Measurements from ENCODE around the gene HOXB7. TPM values are rescaled to one million over a fixed set of nuclear protein-coding genes. Genes with fewer than 3 reads are reported as not detected.
A peak's percentile ranks its signal among the peaks of the same experiment; 100 is the strongest.

The HOXB7 gene
- total RNA-seq: 1 to 10 TPM; 1.6 to 1.7 TPM

GRCh38 chr17:48610282-48611211 lies at the start of gene HOXB7:
Gene HOXB7 (minus strand): TSS chr17:48611017. CDS start chr17:48610918, 99 bp downstream.
- H3K4me3 Mint-ChIP-seq: peak within 1 kb of the TSS; percentile 88
- peaks cover 74% of the 10 kb centered on the region for H3K27me3 Mint-ChIP-seq
- peaks cover 39% of the 10 kb centered on the region for H3K4me1 Mint-ChIP-seq
- H3K36me3 Mint-ChIP-seq (ENCODE audit: low read depth): peaks cover 8% of the 10 kb centered on the region
- POLR2A ChIA-PET: interaction anchor here (0.8 to 1.6 kb wide), 7 partner anchors 9 to 562 kb away, joined by 3 to 10 read pairs (median 4); partner anchors contain the start of genes HOXB9 and NFE2L1
- H3K27ac Mint-ChIP-seq: peak within 1 kb of the TSS; percentile 53
- H3K9me3 Mint-ChIP-seq: no peaks in the 10 kb centered on the region
- CTCF ChIA-PET: interaction anchor here (0.7 to 1.6 kb wide), 4 partner anchors 8 to 19 kb away, joined by 3 to 10 read pairs (median 4); no protein-coding TSS in a partner anchor
- peak; percentile 77 for DNase-seq

DNA sequence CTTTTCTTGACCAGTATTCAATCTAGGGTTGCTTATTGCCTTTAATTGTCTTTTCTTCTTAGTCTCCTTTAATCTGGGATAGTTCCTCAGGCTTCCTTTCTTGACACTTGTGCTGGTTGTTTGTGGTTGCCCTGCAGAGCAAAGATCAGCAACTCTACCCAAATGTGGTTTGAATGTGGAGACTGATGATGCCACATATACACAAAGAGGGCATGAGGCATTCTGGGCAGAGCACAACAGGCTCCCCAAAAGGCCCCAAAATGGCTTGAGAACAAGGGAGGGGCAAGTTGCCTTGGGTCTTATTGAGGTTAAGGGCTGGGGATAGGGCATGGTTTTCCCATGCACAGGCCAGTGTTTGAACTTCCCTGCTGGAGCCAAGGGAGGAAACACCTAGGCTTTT lies 45.1 kb upstream of the HOXB7 start:
- ChIA-PET POLR2A (no interaction called here), CTCF (interaction anchor here (1.1 to 1.5 kb wide), 4 partner anchors 19 to 229 kb away, joined by 3 to 9 read pairs (median 4); no protein-coding TSS in a partner anchor)
- peaks cover 33% of the 10 kb centered on the region for H3K27me3 Mint-ChIP-seq
- DNase-seq: no peak
- no peaks in the 10 kb centered on the region for H3K36me3 Mint-ChIP-seq (ENCODE audit: low read depth)
- no peaks in the 10 kb centered on the region for H3K9me3 Mint-ChIP-seq
- H3K4me3 Mint-ChIP-seq: no peak overlapping the region
- peaks cover 11% of the 10 kb centered on the region for H3K4me1 Mint-ChIP-seq
- no peak overlapping the region for H3K27ac Mint-ChIP-seq

GRCh38 chr17:48649741-48650140 lies 38.9 kb upstream of the HOXB7 start:
- H3K27me3 Mint-ChIP-seq: peaks cover 51% of the 10 kb centered on the region
- H3K4me1 Mint-ChIP-seq: peaks cover 26% of the 10 kb centered on the region
- ChIA-PET POLR2A (no interaction called here), CTCF (interaction anchor here (0.7 to 2.7 kb wide), 4 partner anchors 13 to 387 kb away, joined by 3 to 13 read pairs (median 4); no protein-coding TSS in a partner anchor)
- DNase-seq: no peak
- no peak overlapping the region for H3K27ac Mint-ChIP-seq
- no peak overlapping the region for H3K4me3 Mint-ChIP-seq
- no peaks in the 10 kb centered on the region for H3K36me3 Mint-ChIP-seq (ENCODE audit: low read depth)
- no peaks in the 10 kb centered on the region for H3K9me3 Mint-ChIP-seq

DNA sequence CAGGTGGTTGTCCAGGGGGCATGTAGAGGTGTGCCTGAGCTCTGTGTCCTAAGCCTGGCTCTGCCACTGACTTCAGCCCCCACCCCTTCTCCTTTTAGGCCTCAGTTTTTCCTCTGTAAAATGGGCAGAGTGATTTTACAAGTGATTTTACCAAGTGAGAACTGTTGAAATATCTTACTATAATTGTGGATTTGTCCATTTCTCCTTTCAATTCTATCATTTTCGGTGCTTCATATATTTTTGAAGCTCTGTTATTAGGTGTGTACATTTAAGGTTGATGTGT lies 37.1 kb upstream of the HOXB7 start:
- H3K9me3 Mint-ChIP-seq: no peaks in the 10 kb centered on the region
- H3K36me3 Mint-ChIP-seq (ENCODE audit: low read depth): no peaks in the 10 kb centered on the region
- peak overlapping the region; percentile 58 for H3K4me3 Mint-ChIP-seq
- peaks cover 65% of the 10 kb centered on the region for H3K27me3 Mint-ChIP-seq
- H3K4me1 Mint-ChIP-seq: peaks cover 26% of the 10 kb centered on the region
- H3K27ac Mint-ChIP-seq: no peak overlapping the region
- CTCF ChIA-PET: interaction anchor here (0.6 to 2.7 kb wide), 4 partner anchors 11 to 1446 kb away, joined by 3 to 13 read pairs (median 4); no protein-coding TSS in a partner anchor
- DNase-seq: no peak
- POLR2A ChIA-PET: interaction anchor here (1.0 to 1.1 kb wide), 2 partner anchors 11 to 38 kb away, joined by 3 read pairs; no protein-coding TSS in a partner anchor

GRCh38 chr17:48647103-48647962 lies 36.5 kb upstream of the HOXB7 start:
- Mint-ChIP-seq H3K9me3 (no peaks in the 10 kb centered on the region), H3K27ac (no peak overlapping the region), H3K36me3 (ENCODE audit: low read depth) (no peaks in the 10 kb centered on the region), H3K4me1 (peaks cover 26% of the 10 kb centered on the region), H3K27me3 (peaks cover 70% of the 10 kb centered on the region), H3K4me3 (peak overlapping the region; percentile 76)
- POLR2A ChIA-PET: interaction anchor here (1.1 kb wide), 1 partner anchor 37 kb away, joined by 3 read pairs; no protein-coding TSS in a partner anchor
- CTCF ChIA-PET: interaction anchor here (0.6 to 2.7 kb wide), 4 partner anchors 11 to 1447 kb away, joined by 3 to 13 read pairs (median 4); no protein-coding TSS in a partner anchor
- DNase-seq: no peak

GRCh38 chr17:48646183-48647102 lies 35.6 kb upstream of the HOXB7 start:
- H3K27me3 Mint-ChIP-seq: peaks cover 75% of the 10 kb centered on the region
- ChIA-PET POLR2A (no interaction called here), CTCF (interaction anchor here (1.0 kb wide), 1 partner anchor 10 kb away, joined by 4 read pairs; no protein-coding TSS in a partner anchor)
- no peaks in the 10 kb centered on the region for H3K36me3 Mint-ChIP-seq (ENCODE audit: low read depth)
- H3K4me1 Mint-ChIP-seq: peaks cover 24% of the 10 kb centered on the region
- peak; percentile 31 for DNase-seq
- H3K27ac Mint-ChIP-seq: no peak overlapping the region
- H3K4me3 Mint-ChIP-seq: peak overlapping the region; percentile 76
- H3K9me3 Mint-ChIP-seq: no peaks in the 10 kb centered on the region

- H3K27ac Mint-ChIP-seq: no peak overlapping the region
- POLR2A ChIA-PET: no interaction called here
Measured at GRCh38 chr17:48645639-48646182, 34.9 kb upstream of the HOXB7 start.

DNA sequence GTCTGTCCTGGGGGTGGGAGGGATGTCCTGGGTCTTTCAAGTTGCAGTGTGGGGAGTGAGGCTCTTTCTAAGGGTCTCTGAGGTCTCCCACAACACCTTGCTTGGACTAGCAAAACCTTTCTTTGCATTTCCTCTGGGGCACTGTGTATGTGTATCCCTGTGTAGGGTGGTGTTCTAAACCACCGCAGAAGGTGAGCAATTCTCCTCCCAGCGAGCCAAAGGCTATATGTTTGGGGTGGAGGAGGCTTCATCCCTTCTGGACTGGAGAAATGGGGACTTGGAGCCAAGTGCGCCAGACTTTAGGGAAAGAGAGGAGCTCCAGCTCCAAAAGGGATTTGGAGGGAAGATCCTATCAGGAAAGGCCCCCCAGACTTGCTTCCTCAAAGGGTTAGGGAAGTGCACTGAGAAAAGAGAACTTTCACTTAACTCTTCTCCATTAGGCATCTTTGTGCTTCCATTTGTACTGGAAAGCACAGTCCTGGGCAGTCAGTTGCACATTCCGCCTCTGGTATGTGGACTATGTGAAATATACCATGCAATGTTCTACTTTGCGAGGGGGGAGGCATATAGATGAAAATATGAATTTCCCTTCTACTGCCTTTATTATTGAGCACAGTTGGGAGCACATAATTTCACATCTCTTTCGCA lies 34.2 kb upstream of the HOXB7 start:
- no peak overlapping the region for H3K27ac Mint-ChIP-seq
- POLR2A ChIA-PET: no interaction called here
- peaks cover 26% of the 10 kb centered on the region for H3K4me1 Mint-ChIP-seq
- no peak overlapping the region for H3K4me3 Mint-ChIP-seq
- CTCF ChIA-PET: no interaction called here
- DNase-seq: no peak
- H3K36me3 Mint-ChIP-seq (ENCODE audit: low read depth): no peaks in the 10 kb centered on the region
- no peaks in the 10 kb centered on the region for H3K9me3 Mint-ChIP-seq
- H3K27me3 Mint-ChIP-seq: peaks cover 83% of the 10 kb centered on the region

More at GRCh38 chr17:48645639-48646182, 34.9 kb upstream of the HOXB7 start:
- Mint-ChIP-seq H3K4me3 (peak overlapping the region; percentile 76), H3K4me1 (peaks cover 26% of the 10 kb centered on the region), H3K9me3 (no peaks in the 10 kb centered on the region), H3K36me3 (ENCODE audit: low read depth) (no peaks in the 10 kb centered on the region), H3K27me3 (peaks cover 81% of the 10 kb centered on the region)
- CTCF ChIA-PET: interaction anchor here (1.0 kb wide), 1 partner anchor 9 kb away, joined by 4 read pairs; no protein-coding TSS in a partner anchor
- no peak for DNase-seq

- Mint-ChIP-seq H3K9me3 (no peaks in the 10 kb centered on the region), H3K27ac (no peak overlapping the region), H3K27me3 (peaks cover 85% of the 10 kb centered on the region), H3K4me1 (peaks cover 26% of the 10 kb centered on the region), H3K4me3 (no peak overlapping the region), H3K36me3 (ENCODE audit: low read depth) (no peaks in the 10 kb centered on the region)
- CTCF ChIA-PET: no interaction called here
- no peak for DNase-seq
- POLR2A ChIA-PET: no interaction called here
Measured at GRCh38 chr17:48644159-48644558, 33.3 kb upstream of the HOXB7 start.

DNA sequence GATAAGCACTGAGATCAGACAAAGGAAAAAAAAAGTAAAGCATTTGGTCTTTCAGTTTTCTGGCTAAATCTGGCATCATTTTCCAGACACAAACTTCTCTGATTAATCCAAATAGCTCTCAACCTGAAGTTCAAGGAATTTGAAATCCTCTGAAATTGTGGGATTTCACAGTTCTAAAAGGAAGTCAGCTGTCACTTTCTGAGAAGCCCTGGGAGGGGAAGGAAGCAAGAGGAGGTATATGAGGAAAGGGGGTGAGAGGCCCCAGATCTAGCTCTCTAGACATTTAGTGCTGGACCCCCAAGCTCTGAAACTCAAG lies 32.8 kb upstream of the HOXB7 start:
- peaks cover 89% of the 10 kb centered on the region for H3K27me3 Mint-ChIP-seq
- H3K4me3 Mint-ChIP-seq: no peak overlapping the region
- POLR2A ChIA-PET: no interaction called here
- H3K36me3 Mint-ChIP-seq (ENCODE audit: low read depth): no peaks in the 10 kb centered on the region
- H3K27ac Mint-ChIP-seq: no peak overlapping the region
- no peak for DNase-seq
- peaks cover 26% of the 10 kb centered on the region for H3K4me1 Mint-ChIP-seq
- no peaks in the 10 kb centered on the region for H3K9me3 Mint-ChIP-seq
- CTCF ChIA-PET: no interaction called here

DNA sequence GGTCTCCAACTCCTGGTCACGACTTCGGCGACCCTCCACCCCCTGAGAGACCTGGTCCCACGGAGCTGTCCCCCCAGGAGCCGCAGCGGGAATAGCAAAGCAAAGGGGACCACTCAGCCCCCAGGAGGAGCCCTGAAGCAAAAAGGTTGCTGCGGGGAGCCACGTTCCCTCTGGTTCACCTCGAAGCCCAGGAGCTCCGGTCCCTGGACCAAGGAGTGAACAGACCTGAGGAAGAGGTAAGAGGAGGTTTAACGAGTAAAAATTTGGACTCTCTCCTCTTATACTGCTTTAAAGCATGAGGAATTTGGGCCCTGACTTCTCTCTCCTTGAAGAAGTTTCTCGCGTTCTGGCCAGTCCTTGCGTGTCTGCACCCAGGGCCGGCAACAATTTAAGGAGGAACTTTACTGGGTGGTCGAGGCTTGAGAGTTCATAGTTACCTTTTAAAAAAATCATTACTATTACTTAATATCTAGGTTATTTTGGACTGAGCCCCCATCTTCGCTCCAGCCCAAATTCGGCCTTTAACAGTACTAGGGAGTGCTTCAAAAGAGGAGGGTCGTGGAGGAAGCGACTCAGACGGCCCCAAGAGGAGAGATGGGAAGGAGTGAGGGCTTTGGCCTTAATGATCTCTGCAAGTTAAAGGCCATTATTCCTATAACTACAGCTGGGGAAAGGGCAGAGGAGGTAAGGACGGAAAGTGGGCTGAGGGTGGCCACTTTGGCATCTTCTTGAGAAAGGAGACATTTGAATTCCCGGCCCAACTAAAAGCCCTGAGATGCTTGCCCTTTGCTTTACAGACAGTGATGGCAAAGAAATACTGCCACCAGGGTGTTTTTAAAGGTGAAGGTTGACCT lies 32.3 kb upstream of the HOXB7 start:
- ChIA-PET POLR2A (no interaction called here), CTCF (no interaction called here)
- Mint-ChIP-seq H3K36me3 (ENCODE audit: low read depth) (no peaks in the 10 kb centered on the region), H3K4me1 (peaks cover 26% of the 10 kb centered on the region), H3K27ac (no peak overlapping the region), H3K4me3 (no peak overlapping the region), H3K9me3 (no peaks in the 10 kb centered on the region), H3K27me3 (peaks cover 87% of the 10 kb centered on the region)
- DNase-seq: no peak

Data from activated CD4-positive, alpha-beta memory T cell treated with anti-CD3 and anti-CD28 coated beads, Interleukin-2, amount 10 ng/mL, durations not matched to agents 7 days and 5 days (primary cell).